ENCODE measurements around the gene MOB4. TPM values are rescaled to one million over a fixed set of nuclear protein-coding genes. Genes with fewer than 3 reads are reported as not detected.
"Not testable (repeated sequence)": the region's sequence is repeated elsewhere in the genome, so short reads cannot be mapped to it uniquely, and the experiment has no call there.

Gene MOB4
- total RNA-seq, 2 experiments from 2014 or later, result 10.7 to 14.1 TPM

- intact Hi-C loops (cut with micrococcal nuclease), result no loop called here
Observed at GRCh38 chr2:197571627-197572271, 55.9 kb downstream of the MOB4 start.

GRCh38 chr2:197573608-197574007 is 57.7 kb downstream of the MOB4 start:
- Mint-ChIP-seq H3K9me3 (peaks cover 23% of the 10 kb centered on the region), H3K4me1 (ENCODE audit: low read depth) (no peaks in the 10 kb centered on the region), H3K27me3 (ENCODE audit: low read depth) (no peaks in the 10 kb centered on the region), H3K27ac (no peak overlapping the region), H3K36me3 (ENCODE audit: low read depth) (peaks cover 17% of the 10 kb centered on the region), H3K4me3 (no peak overlapping the region)
- intact Hi-C loops (cut with micrococcal nuclease), result no loop called here
- CTCF ChIA-PET, result no interaction called here
- DNase-seq, result no peak

More at GRCh38 chr2:197571627-197572271, 55.9 kb downstream of the MOB4 start:
- H3K27me3 Mint-ChIP-seq (ENCODE audit: low read depth), result no peaks in the 10 kb centered on the region
- no peak overlapping the region for H3K4me3 Mint-ChIP-seq
- H3K9me3 Mint-ChIP-seq, result peaks cover 23% of the 10 kb centered on the region
- no peak for DNase-seq
- no peak overlapping the region for H3K27ac Mint-ChIP-seq
- peaks cover 17% of the 10 kb centered on the region for H3K36me3 Mint-ChIP-seq (ENCODE audit: low read depth)
- H3K4me1 Mint-ChIP-seq (ENCODE audit: low read depth), result no peaks in the 10 kb centered on the region
- CTCF ChIA-PET, result no interaction called here

- no peaks in the 10 kb centered on the region for H3K27me3 Mint-ChIP-seq (ENCODE audit: low read depth)
- H3K4me3 Mint-ChIP-seq, result no peak overlapping the region
- CTCF ChIA-PET, result interaction anchor here (0.5 to 1.4 kb wide), 4 partner anchors 10 to 331 kb away, joined by 3 read pairs; no protein-coding TSS in a partner anchor
- H3K36me3 Mint-ChIP-seq (ENCODE audit: low read depth), result peaks cover 17% of the 10 kb centered on the region
- H3K4me1 Mint-ChIP-seq (ENCODE audit: low read depth), result no peaks in the 10 kb centered on the region
- H3K9me3 Mint-ChIP-seq, result peaks cover 23% of the 10 kb centered on the region
- no peak for DNase-seq
- H3K27ac Mint-ChIP-seq, result no peak overlapping the region
- intact Hi-C loops (cut with micrococcal nuclease), result no loop called here
Observed at GRCh38 chr2:197575987-197576386, 60.1 kb downstream of the MOB4 start.

GRCh38 chr2:197576631-197577030 is 60.8 kb downstream of the MOB4 start:
- H3K27ac Mint-ChIP-seq, result no peak overlapping the region
- peaks cover 17% of the 10 kb centered on the region for H3K36me3 Mint-ChIP-seq (ENCODE audit: low read depth)

GRCh38 chr2:197577446-197577845 is 61.6 kb downstream of the MOB4 start:
- Mint-ChIP-seq H3K27ac (no peak overlapping the region), H3K4me1 (ENCODE audit: low read depth) (no peaks in the 10 kb centered on the region), H3K36me3 (ENCODE audit: low read depth) (peaks cover 14% of the 10 kb centered on the region), H3K27me3 (ENCODE audit: low read depth) (no peaks in the 10 kb centered on the region), H3K9me3 (peaks cover 23% of the 10 kb centered on the region), H3K4me3 (no peak overlapping the region)
- no peak for DNase-seq
- CTCF ChIA-PET, result interaction anchor here (0.6 kb wide), 1 partner anchor 23 kb away, joined by 3 read pairs; no protein-coding TSS in a partner anchor
- intact Hi-C loops (cut with micrococcal nuclease), result no loop called here

More at GRCh38 chr2:197576631-197577030, 60.8 kb downstream of the MOB4 start:
- Mint-ChIP-seq H3K27me3 (ENCODE audit: low read depth) (no peaks in the 10 kb centered on the region), H3K4me1 (ENCODE audit: low read depth) (no peaks in the 10 kb centered on the region), H3K4me3 (no peak overlapping the region), H3K9me3 (peaks cover 23% of the 10 kb centered on the region)
- intact Hi-C loops (cut with micrococcal nuclease), result no loop called here
- CTCF ChIA-PET, result interaction anchor here (0.5 to 1.4 kb wide), 6 partner anchors 9 to 521 kb away, joined by 3 read pairs; no protein-coding TSS in a partner anchor
- DNase-seq, result no peak

GRCh38 chr2:197578294-197578693 is 62.4 kb downstream of the MOB4 start:
- CTCF ChIA-PET; H3K4me1 Mint-ChIP-seq (ENCODE audit: low read depth); intact Hi-C loops (cut with micrococcal nuclease); H3K4me3 Mint-ChIP-seq; H3K36me3 Mint-ChIP-seq (ENCODE audit: low read depth); DNase-seq; H3K27ac Mint-ChIP-seq; H3K27me3 Mint-ChIP-seq (ENCODE audit: low read depth): not testable (repeated sequence)
- H3K9me3 Mint-ChIP-seq, result peaks cover 18% of the 10 kb centered on the region

- H3K9me3 Mint-ChIP-seq; H3K4me3 Mint-ChIP-seq; intact Hi-C loops (cut with micrococcal nuclease); H3K36me3 Mint-ChIP-seq (ENCODE audit: low read depth); H3K4me1 Mint-ChIP-seq (ENCODE audit: low read depth); CTCF ChIA-PET; DNase-seq; H3K27me3 Mint-ChIP-seq (ENCODE audit: low read depth); H3K27ac Mint-ChIP-seq: not testable (repeated sequence)
Observed at GRCh38 chr2:197580166-197580565, 64.3 kb downstream of the MOB4 start.

- intact Hi-C loops (cut with micrococcal nuclease); DNase-seq; H3K4me3 Mint-ChIP-seq; H3K4me1 Mint-ChIP-seq (ENCODE audit: low read depth); CTCF ChIA-PET; H3K27ac Mint-ChIP-seq; H3K9me3 Mint-ChIP-seq; H3K36me3 Mint-ChIP-seq (ENCODE audit: low read depth); H3K27me3 Mint-ChIP-seq (ENCODE audit: low read depth): not testable (repeated sequence)
Observed at GRCh38 chr2:197587255-197587654, 71.4 kb downstream of the MOB4 start.

- CTCF ChIA-PET, result no interaction called here
Observed at GRCh38 chr2:197591339-197592072, 75.6 kb downstream of the MOB4 start.

GRCh38 chr2:197596766-197597165 is 80.9 kb downstream of the MOB4 start:
- DNase-seq, result no peak
- CTCF ChIA-PET, result interaction anchor here (1.0 kb wide), 1 partner anchor 155 kb away, joined by 3 read pairs; no protein-coding TSS in a partner anchor
- no peaks in the 10 kb centered on the region for H3K36me3 Mint-ChIP-seq (ENCODE audit: low read depth)
- intact Hi-C loops (cut with micrococcal nuclease), result no loop called here
- H3K4me1 Mint-ChIP-seq (ENCODE audit: low read depth), result peaks cover 5% of the 10 kb centered on the region
- H3K27ac Mint-ChIP-seq, result no peak overlapping the region
- H3K9me3 Mint-ChIP-seq, result no peaks in the 10 kb centered on the region
- peaks cover 4% of the 10 kb centered on the region for H3K27me3 Mint-ChIP-seq (ENCODE audit: low read depth)
- H3K4me3 Mint-ChIP-seq, result no peak overlapping the region

More at GRCh38 chr2:197591339-197592072, 75.6 kb downstream of the MOB4 start:
- Mint-ChIP-seq H3K9me3 (no peaks in the 10 kb centered on the region), H3K27me3 (ENCODE audit: low read depth) (peaks cover 7% of the 10 kb centered on the region), H3K4me1 (ENCODE audit: low read depth) (no peaks in the 10 kb centered on the region), H3K36me3 (ENCODE audit: low read depth) (no peaks in the 10 kb centered on the region), H3K4me3 (no peak overlapping the region), H3K27ac (no peak overlapping the region)
- intact Hi-C loops (cut with micrococcal nuclease), result no loop called here
- no peak for DNase-seq

- no peak overlapping the region for H3K27ac Mint-ChIP-seq
- peaks cover 4% of the 10 kb centered on the region for H3K27me3 Mint-ChIP-seq (ENCODE audit: low read depth)
- H3K4me3 Mint-ChIP-seq, result no peak overlapping the region
- H3K36me3 Mint-ChIP-seq (ENCODE audit: low read depth), result no peaks in the 10 kb centered on the region
- intact Hi-C loops (cut with micrococcal nuclease), result no loop called here
- CTCF ChIA-PET, result interaction anchor here (1.0 kb wide), 1 partner anchor 155 kb away, joined by 3 read pairs; no protein-coding TSS in a partner anchor
- peaks cover 5% of the 10 kb centered on the region for H3K4me1 Mint-ChIP-seq (ENCODE audit: low read depth)
- no peak for DNase-seq
- H3K9me3 Mint-ChIP-seq, result no peaks in the 10 kb centered on the region
Observed at GRCh38 chr2:197597166-197597565, 81.3 kb downstream of the MOB4 start.

- CTCF ChIA-PET, result no interaction called here
- peaks cover 5% of the 10 kb centered on the region for H3K4me1 Mint-ChIP-seq (ENCODE audit: low read depth)
Observed at GRCh38 chr2:197598450-197598849, 82.6 kb downstream of the MOB4 start.

More at GRCh38 chr2:197598450-197598849, 82.6 kb downstream of the MOB4 start:
- H3K27ac Mint-ChIP-seq, result no peak overlapping the region
- peaks cover 4% of the 10 kb centered on the region for H3K27me3 Mint-ChIP-seq (ENCODE audit: low read depth)
- DNase-seq, result no peak
- H3K4me3 Mint-ChIP-seq, result no peak overlapping the region
- intact Hi-C loops (cut with micrococcal nuclease), result loop anchor here (2.0 kb wide), 1 partner anchor 100 kb away; the partner anchor contains the start of gene HSPD1
- H3K36me3 Mint-ChIP-seq (ENCODE audit: low read depth), result no peaks in the 10 kb centered on the region
- no peaks in the 10 kb centered on the region for H3K9me3 Mint-ChIP-seq
